H9 (cell line): ENCODE measurements around the gene GRIK1. TPM values are rescaled to one million over a fixed set of nuclear protein-coding genes. Genes with fewer than 3 reads are reported as not detected.

Source experiments
- DNase-seq: peaks from one replicate; pipeline ENCODE4 v3.0.0-alpha.2; 2017
- H2AFZ ChIP-seq: one replicate; pipeline ENCODE4 v1.6.1; 2013; ENCODE audit warnings: mild to moderate bottlenecking, low read length, control low read depth, moderate library complexity
- H2AK5ac ChIP-seq: 2 replicates; pipeline ENCODE4 v1.6.1; 2013; ENCODE audit warnings: low read length, control low read depth, mixed read lengths; ENCODE audit not compliant: insufficient read length
- H2BK120ac ChIP-seq: one replicate; pipeline ENCODE4 v1.6.1; 2013; ENCODE audit warnings: low read depth, mild to moderate bottlenecking, low read length, control low read depth, inconsistent platforms; ENCODE audit not compliant: poor library complexity, severe bottlenecking
- H2BK12ac ChIP-seq: 2 replicates; pipeline ENCODE4 v1.6.1; 2013; ENCODE audit warnings: low read length, control low read depth, mixed read lengths, low read depth; ENCODE audit not compliant: insufficient read length
- H2BK15ac ChIP-seq: 2 replicates; pipeline ENCODE4 v1.6.1; 2013; ENCODE audit warnings: low read depth, low read length, control low read depth
- H2BK20ac ChIP-seq: one replicate; pipeline ENCODE4 v1.6.1; 2013; ENCODE audit warnings: low read depth, mild to moderate bottlenecking, low read length, control low read depth, inconsistent platforms; ENCODE audit not compliant: poor library complexity, severe bottlenecking
- H2BK5ac ChIP-seq: 2 replicates; pipeline ENCODE4 v1.6.1; 2013; ENCODE audit warnings: low read length, control low read depth, mixed read lengths; ENCODE audit not compliant: insufficient read length
- H3K14ac ChIP-seq: 2 replicates; pipeline ENCODE4 v1.6.1; 2013; ENCODE audit warnings: low read length, control low read depth; ENCODE audit not compliant: insufficient read depth
- H3K18ac ChIP-seq: 2 replicates; pipeline ENCODE4 v1.6.1; 2013; ENCODE audit warnings: low read depth, mild to moderate bottlenecking, mixed read lengths, low read length, control low read depth; ENCODE audit not compliant: insufficient read length
- H3K23ac ChIP-seq: 2 replicates; pipeline ENCODE4 v1.6.1; 2013; ENCODE audit warnings: low read length, control low read depth, mixed read lengths, low read depth; ENCODE audit not compliant: insufficient read length
- H3K23me2 ChIP-seq: 2 replicates; pipeline ENCODE4 v1.6.1; 2013; ENCODE audit warnings: low read depth, mild to moderate bottlenecking, mixed read lengths, low read length, control low read depth; ENCODE audit not compliant: insufficient read length, poor library complexity, severe bottlenecking
- H3K27ac ChIP-seq: 2 replicates; pipeline ENCODE4 v1.5.1; 2013; ENCODE audit warnings: low read length, control low read depth, mixed read lengths, low read depth; ENCODE audit not compliant: insufficient read length
- H3K27me3 ChIP-seq: 2 replicates; pipeline ENCODE4 v1.6.1; 2013; ENCODE audit warnings: low read length, control low read depth, inconsistent platforms; ENCODE audit not compliant: insufficient read depth
- H3K4ac ChIP-seq: 2 replicates; pipeline ENCODE4 v1.6.1; 2013; ENCODE audit warnings: low read depth, mild to moderate bottlenecking, control low read depth, inconsistent platforms, low read length, moderate library complexity
- H3K4me1 ChIP-seq: 2 replicates; pipeline ENCODE4 v1.6.1; 2013; ENCODE audit warnings: low read length, control low read depth, inconsistent platforms; ENCODE audit not compliant: insufficient read depth
- H3K4me2 ChIP-seq: 2 replicates; pipeline ENCODE4 v1.6.1; 2013; ENCODE audit warnings: low read length, control low read depth, mixed read lengths; ENCODE audit not compliant: insufficient read length, insufficient read depth
- H3K56ac ChIP-seq: 2 replicates; pipeline ENCODE4 v1.6.1; 2013; ENCODE audit warnings: low read depth, mild to moderate bottlenecking, mixed read lengths, low read length, control low read depth; ENCODE audit not compliant: insufficient read length
- H3K79me1 ChIP-seq: 2 replicates; pipeline ENCODE4 v1.6.1; 2013; ENCODE audit warnings: low read depth, mild to moderate bottlenecking, moderate library complexity, low read length, control low read depth, inconsistent platforms; ENCODE audit not compliant: insufficient read depth, poor library complexity, severe bottlenecking
- H3K79me2 ChIP-seq: 2 replicates; pipeline ENCODE4 v1.6.1; 2013; ENCODE audit warnings: low read length, control low read depth, inconsistent platforms; ENCODE audit not compliant: insufficient read depth
- H3K9ac ChIP-seq: 2 replicates; pipeline ENCODE4 v1.6.1; 2013; ENCODE audit warnings: low read length, control low read depth, mixed read lengths; ENCODE audit not compliant: insufficient read length; ENCODE audit errors: extremely low read depth
- H3K9me3 ChIP-seq: one replicate; pipeline ENCODE4 v1.6.1; 2013; ENCODE audit warnings: low read depth, low read length, inconsistent platforms; ENCODE audit not compliant: control insufficient read depth
- H3T11ph ChIP-seq: one replicate; pipeline ENCODE4 v1.6.1; 2013; ENCODE audit warnings: mild to moderate bottlenecking, low read length, control low read depth, inconsistent platforms
- H4K20me1 ChIP-seq: one replicate; pipeline ENCODE4 v1.6.1; 2013; ENCODE audit not compliant: control insufficient read depth, insufficient read length, insufficient read depth
- H4K5ac ChIP-seq: 2 replicates; pipeline ENCODE4 v1.6.1; 2013; ENCODE audit warnings: low read depth, mild to moderate bottlenecking, mixed read lengths, low read length, control low read depth; ENCODE audit not compliant: insufficient read length
- H4K8ac ChIP-seq: replicated peaks from 2 replicates; pipeline ENCODE4 v1.6.1; 2013; ENCODE audit warnings: low read length, control low read depth, mixed read lengths, low read depth; ENCODE audit not compliant: insufficient read length
- H4K91ac ChIP-seq: 2 replicates; pipeline ENCODE4 v1.6.1; 2013; ENCODE audit warnings: low read depth, mild to moderate bottlenecking, moderate library complexity, mixed read lengths, low read length, control low read depth; ENCODE audit not compliant: insufficient read length
- H3K27ac Mint-ChIP-seq, 3 experiments: 2 replicates in 2 of 3; 3 replicates in 1 of 3; pipeline ENCODE4 v1.8.0; 2020 to 2021; ENCODE audit warnings: mixed read lengths in 3 of 3, mild to moderate bottlenecking in 1 of 3, moderate library complexity in 1 of 3
- H3K27me3 Mint-ChIP-seq: 2 replicates; pipeline ENCODE4 v1.8.0; 2021; ENCODE audit warnings: low read depth, mild to moderate bottlenecking, moderate library complexity, mixed read lengths
- H3K36me3 Mint-ChIP-seq, 3 experiments: 2 replicates in 2 of 3; 3 replicates in 1 of 3; pipeline ENCODE4 v1.8.0; 2020 to 2021; ENCODE audit warnings: low read depth in 3 of 3, mixed read lengths in 3 of 3; ENCODE audit not compliant: insufficient read depth in 1 of 3
- H3K4me1 Mint-ChIP-seq, 2 experiments: 2 replicates each; pipeline ENCODE4 v1.8.0; 2020; ENCODE audit warnings: mixed read lengths in 2 of 2
- H3K4me3 Mint-ChIP-seq, 2 experiments: 2 replicates in 1 of 2; 3 replicates in 1 of 2; pipeline ENCODE4 v1.8.0; 2020 to 2021; ENCODE audit warnings: mild to moderate bottlenecking in 2 of 2, mixed read lengths in 2 of 2, moderate library complexity in 1 of 2
- H3K9me3 Mint-ChIP-seq, 2 experiments: 2 replicates in 1 of 2; 3 replicates in 1 of 2; pipeline ENCODE4 v1.8.0; 2020; ENCODE audit warnings: mild to moderate bottlenecking in 2 of 2, mixed read lengths in 2 of 2, moderate library complexity in 1 of 2
- CTCF ChIP-seq: fragments of 200-600 bp; sonication (generic); conservative IDR thresholded peaks from 3 replicates; pipeline ENCODE4 v1.8.0; 2021; ENCODE audit warnings: antibody characterized with exemption, mild to moderate bottlenecking
- WGBS: extraction: QIAGEN DNeasy Blood & Tissue Kit; methylation state at CpG from one replicate; pipeline ENCODE4 v1.1.7; 2013; ENCODE audit warnings: missing lambda C conversion rate, low lambda C conversion rate, mixed read lengths; ENCODE audit not compliant: insufficient read length; ENCODE audit errors: extremely low coverage; 5-methylcytosine and 5-hydroxymethylcytosine counted together
- total RNA-seq: library from RNA; stranded (reverse); gene quantifications from 2 replicates; pipeline ENCODE4 v1.2.1, GENCODE V29; 2021

GRIK1 gene
- total RNA-seq, 1 experiment from 2014 or later, result not detected

- no peak overlapping the region for H3T11ph ChIP-seq
- H4K20me1 ChIP-seq, result no peaks in the 10 kb centered on the region
- H3K27ac Mint-ChIP-seq, result no peak overlapping the region
- H4K8ac ChIP-seq, result no peak overlapping the region
- no peaks in the 10 kb centered on the region for H3K4me1 ChIP-seq
- H3K9ac ChIP-seq, result no peak overlapping the region
- no peak overlapping the region for H3K18ac ChIP-seq
- no peak overlapping the region for H3K4me3 Mint-ChIP-seq
- H3K4me2 ChIP-seq, result no peak overlapping the region
- peaks cover 0 to 3% (median 3%) of the 10 kb centered on the region in 3 experiments; a peak in 3 of 7 replicates for H3K36me3 Mint-ChIP-seq
- H3K23ac ChIP-seq, result no peak overlapping the region
- no peaks in the 10 kb centered on the region for H3K27me3 ChIP-seq
- no peaks in the 10 kb centered on the region for H3K79me1 ChIP-seq
- H3K4ac ChIP-seq, result no peak overlapping the region
- H2BK12ac ChIP-seq, result no peak overlapping the region
- no peaks in the 10 kb centered on the region for H3K27me3 Mint-ChIP-seq
- no peak for DNase-seq
- no CpG with 5 or more reads among the region's 4 CpGs for WGBS
- H3K79me2 ChIP-seq, result no peaks in the 10 kb centered on the region
- TF ChIP-seq CTCF, result no peak
- H3K27ac ChIP-seq, result no peak overlapping the region
- 0 out of 4 replicates have a peak, but pooled peaks cover 0 to 4% of the 10 kb centered on the region in 2 experiments for H3K4me1 Mint-ChIP-seq
- no peak overlapping the region for H2BK120ac ChIP-seq
- H4K91ac ChIP-seq, result no peak overlapping the region
- no peak overlapping the region for H2AFZ ChIP-seq
- H2BK15ac ChIP-seq, result no peak overlapping the region
- no peaks in the 10 kb centered on the region for H3K9me3 ChIP-seq
- H3K14ac ChIP-seq, result no peak overlapping the region; the same call in 1 of the 2 replicates
- no peak overlapping the region for H2AK5ac ChIP-seq
- H3K56ac ChIP-seq, result no peak overlapping the region
- peaks cover 3% of the 10 kb centered on the region in 2 experiments; a peak in 4 of 5 replicates for H3K9me3 Mint-ChIP-seq
- no peak overlapping the region for H2BK20ac ChIP-seq
- H3K23me2 ChIP-seq, result no peaks in the 10 kb centered on the region
- H2BK5ac ChIP-seq, result no peak overlapping the region
- no peak overlapping the region for H4K5ac ChIP-seq
These were observed 431.5 kb downstream of the GRIK1 start for GRCh38 chr21:29508301-29508700.
